Measurements from ENCODE around the gene DGKB. TPM values are rescaled to one million over a fixed set of nuclear protein-coding genes. Genes with fewer than 3 reads are reported as not detected.

Gene DGKB
- total and polyA plus RNA-seq, 2 of the 8 experiments (the other 6 are each of a cell fraction or from before 2014, with no cell fraction given): 1.9 to 2.6 TPM

DNA sequence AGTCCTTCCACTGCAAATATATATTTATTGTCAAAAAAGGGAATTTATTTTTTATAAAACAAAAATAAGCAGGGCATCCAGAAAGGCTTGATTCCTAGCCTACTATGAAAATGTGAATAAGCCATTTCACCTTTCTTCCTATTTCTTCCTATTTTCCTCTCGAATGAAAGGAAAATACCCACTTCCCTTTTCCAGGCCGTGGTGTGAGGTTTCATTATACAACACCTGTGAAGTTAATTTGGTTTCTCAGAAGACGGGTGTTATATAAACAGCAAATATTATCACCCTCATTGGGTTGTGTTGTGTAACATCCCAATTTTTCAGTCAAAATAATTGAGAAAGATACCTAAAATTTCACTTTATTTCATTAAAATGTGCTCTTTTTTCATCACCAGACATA is 214.3 kb downstream of the DGKB start:
- H4K91ac ChIP-seq (replicated peaks; ENCODE audit: insufficient read length, low read length): no peak overlapping the region
- H2BK20ac ChIP-seq (ENCODE audit: low read length): no peak overlapping the region
- no peaks in the 10 kb centered on the region; the same call in 1 of the 2 replicates for H3K23me2 ChIP-seq (ENCODE audit: low read depth, low read length)
- no peaks in the 10 kb centered on the region for H4K20me1 ChIP-seq (replicated peaks in 1 of 2; ENCODE audit: control insufficient read depth in 1 of 2, insufficient read depth in 2 of 2, low read length in 2 of 2)
- no peak overlapping the region for H4K8ac ChIP-seq (ENCODE audit: extremely low read depth, insufficient read depth, low read length)
- POLR2A ChIA-PET (ENCODE audit: partially characterized antibody): no interaction called here
- H3K56ac ChIP-seq (replicated peaks; ENCODE audit: insufficient read length, low read depth, low read length): no peak overlapping the region
- TF ChIP-seq JUN (IDR thresholded peaks at IDR 0.05; ENCODE audit: low read depth, low read length) (no peak), TEAD4 (IDR thresholded peaks at IDR 0.05; ENCODE audit: low read depth, low read length) (no peak), GABPA (IDR thresholded peaks at IDR 0.05; ENCODE audit: borderline replicate concordance, insufficient read depth, low read length) (no peak), RNF2 (IDR thresholded peaks at IDR 0.05; ENCODE audit: borderline replicate concordance, low read depth, low read length, missing control alignments, poor library complexity, severe bottlenecking) (no peak), SIN3A (conservative IDR thresholded peaks at IDR 0.05 in 1 of 2, IDR thresholded peaks at IDR 0.05 in 1 of 2; ENCODE audit: low read depth in 1 of 2, low read length in 2 of 2) (no peak), TAF1 (IDR thresholded peaks at IDR 0.05; ENCODE audit: low read depth, low read length) (no peak), JUND (IDR thresholded peaks at IDR 0.05; ENCODE audit: low read length) (no peak), EP300 (IDR thresholded peaks at IDR 0.05; ENCODE audit: borderline replicate concordance in 1 of 2, low read depth in 2 of 2, low read length in 2 of 2) (no peak)
- TF ChIP-seq, protein P1, sequence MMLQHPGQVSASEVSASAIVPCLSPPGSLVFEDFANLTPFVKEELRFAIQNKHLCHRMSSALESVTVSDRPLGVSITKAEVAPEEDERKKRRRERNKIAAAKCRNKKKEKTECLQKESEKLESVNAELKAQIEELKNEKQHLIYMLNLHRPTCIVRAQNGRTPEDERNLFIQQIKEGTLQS (IDR thresholded peaks at IDR 0.05; ENCODE audit: insufficient read depth, low read depth, low read length): no peak
- no peak overlapping the region for H3K9ac ChIP-seq (replicated peaks in 1 of 4; ENCODE audit: extremely low read depth in 1 of 4, low read depth in 3 of 4, low read length in 3 of 4)
- H3K23ac ChIP-seq (ENCODE audit: insufficient read length): no peak overlapping the region
- H2AK5ac ChIP-seq (ENCODE audit: low read depth, low read length): no peak overlapping the region
- no peak for DNase-seq (ENCODE audit: low read depth in 1 of 2, low spot score in 2 of 2)
- H3K36me3 ChIP-seq (ENCODE audit: control insufficient read depth in 2 of 4, insufficient read depth in 4 of 4, low read length in 3 of 4): no peaks in the 10 kb centered on the region
- no peak overlapping the region for H2BK5ac ChIP-seq (ENCODE audit: low read depth, low read length)
- H3K27me3 ChIP-seq (replicated peaks in 1 of 4; ENCODE audit: control insufficient read depth in 3 of 4, extremely low read depth in 1 of 4, insufficient read depth in 3 of 4, low read length in 3 of 4): no peaks in the 10 kb centered on the region
- CTCF ChIA-PET (ENCODE audit: partially characterized antibody): no interaction called here
- no peak overlapping the region for H3K4ac ChIP-seq (replicated peaks; ENCODE audit: insufficient read length, low read depth, low read length)
- no peak overlapping the region for H2BK15ac ChIP-seq (ENCODE audit: low read length)
- H3K9me3 ChIP-seq (ENCODE audit: insufficient read depth in 2 of 2, low read depth in 1 of 2, low read length in 1 of 2): no peaks in the 10 kb centered on the region
- no peaks in the 10 kb centered on the region for H3K79me1 ChIP-seq (ENCODE audit: low read depth, low read length)
- no peak overlapping the region for H2BK120ac ChIP-seq (replicated peaks; ENCODE audit: low read depth, low read length)
- no peak overlapping the region for H3K4me2 ChIP-seq (ENCODE audit: insufficient read depth in 1 of 2, low read depth in 2 of 2, low read length in 2 of 2)
- WGBS, 2 experiments (ENCODE audit: extremely low coverage in 1 of 2, insufficient coverage in 1 of 2, insufficient read length in 1 of 2, insufficient replicate concordance in 2 of 2, low coverage in 1 of 2, low lambda C conversion rate in 2 of 2, missing lambda C conversion rate in 1 of 2): 88% methylated on average over 3 of the region's 3 CpGs; no CpG with 5 or more reads in 1 of the 2 experiments
- no peaks in the 10 kb centered on the region for H3K79me2 ChIP-seq (ENCODE audit: control insufficient read depth in 1 of 2, insufficient read depth in 2 of 2, low read length in 2 of 2)
- H3K4me3 ChIP-seq (ENCODE audit: extremely low read depth in 1 of 4, insufficient read depth in 2 of 4, low read depth in 3 of 4, low read length in 4 of 4): no peak overlapping the region
- no peaks in the 10 kb centered on the region for H3K4me1 ChIP-seq (replicated peaks in 1 of 4; ENCODE audit: control insufficient read depth in 3 of 4, insufficient read depth in 4 of 4, low read length in 3 of 4)
- H4K5ac ChIP-seq (ENCODE audit: insufficient read length, low read depth, low read length): no peak overlapping the region
- no peak overlapping the region for H2BK12ac ChIP-seq (ENCODE audit: low read depth, low read length)
- no peak overlapping the region for H3K18ac ChIP-seq (ENCODE audit: extremely low read depth, low read length)
- H3K14ac ChIP-seq (ENCODE audit: insufficient read length): no peak overlapping the region
- no peak overlapping the region for H3K27ac ChIP-seq (ENCODE audit: low read depth, low read length)
- H2AFZ ChIP-seq (ENCODE audit: low read length): no peak overlapping the region
- no peak for FAIRE-seq

All from H1 (cell line).